ENCODE results near the gene C20orf202.

C20orf202 gene

DNA sequence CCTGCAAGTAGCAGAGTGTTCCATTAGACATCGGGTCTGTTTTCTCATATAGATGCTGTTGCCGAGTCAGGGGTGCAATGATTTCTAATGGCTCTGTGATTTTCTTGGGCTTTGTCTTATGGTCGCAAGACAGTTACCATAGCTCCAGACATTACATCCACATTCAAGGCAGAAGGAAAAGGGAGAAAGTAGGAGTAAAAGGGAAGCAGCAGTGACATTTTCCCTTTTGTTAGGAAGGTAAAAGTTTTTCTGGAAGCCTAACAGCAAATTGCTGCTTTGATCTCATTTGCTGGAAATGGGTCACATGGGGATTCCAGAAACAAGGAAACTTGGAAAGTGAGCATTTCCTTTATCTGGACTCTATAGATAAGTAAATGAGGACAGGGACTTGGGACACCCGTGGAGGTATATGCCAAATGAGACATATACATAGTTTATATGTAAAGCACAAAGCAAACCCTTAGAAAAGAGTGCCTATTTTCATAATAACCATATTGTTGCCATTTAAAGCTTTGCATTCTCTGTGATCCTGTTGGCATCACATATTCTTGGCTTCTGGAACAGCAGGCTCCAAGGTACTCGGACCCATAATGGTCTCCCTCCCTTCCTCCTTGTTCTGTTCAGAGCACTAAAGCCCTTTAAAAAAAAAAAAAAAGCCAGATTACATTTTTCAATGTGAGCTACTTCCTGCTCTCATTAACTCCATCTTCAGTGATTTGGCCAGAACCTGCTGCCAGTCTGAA lies at the start of gene C20orf202:
Gene C20orf202 (plus strand): TSS at position 693 of the 743 bp plus-strand sequence. CDS start 132 bp downstream, outside the sequence.
- DNase-seq: no peak

DNA sequence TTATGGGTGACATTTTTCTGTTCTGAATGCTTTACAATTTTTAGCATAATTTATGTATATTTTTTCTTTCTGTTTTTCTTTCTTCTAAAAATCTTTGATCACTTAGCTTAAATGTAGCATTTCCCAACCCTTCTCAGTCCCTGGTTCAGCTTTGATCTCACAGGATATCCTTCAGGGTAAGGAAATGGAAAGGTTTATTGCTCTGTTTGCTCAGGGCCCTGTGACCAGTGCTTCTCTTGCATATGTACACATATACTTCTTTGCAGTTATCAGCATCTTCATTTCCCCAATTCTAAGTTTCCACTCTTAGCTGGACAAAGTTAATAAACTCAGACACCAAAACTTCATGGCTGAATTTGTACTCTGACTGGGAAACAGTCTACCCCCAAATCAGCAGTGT lies 49.0 kb upstream of the C20orf202 start:
- DNase-seq: no peak

DNA sequence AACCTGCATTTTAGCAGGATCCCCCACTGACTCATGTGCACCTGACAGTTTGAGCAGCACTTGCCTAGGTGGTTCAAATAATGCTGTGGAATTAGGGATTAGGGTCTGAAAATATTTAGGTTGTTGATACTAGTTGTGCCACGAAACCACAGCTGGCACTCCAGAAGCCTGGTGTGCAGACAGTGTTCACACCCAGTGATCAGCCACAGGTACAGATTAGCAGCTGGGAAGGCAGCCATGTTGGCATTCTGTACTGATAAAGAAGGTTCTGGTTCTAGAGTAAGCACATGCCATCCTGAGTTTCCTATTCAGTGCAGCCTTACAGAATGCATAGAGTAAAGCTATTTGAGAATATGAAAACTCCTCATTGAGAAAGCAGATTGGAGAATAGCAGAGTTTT lies 48.6 kb upstream of the C20orf202 start:
- no peak for DNase-seq

DNA sequence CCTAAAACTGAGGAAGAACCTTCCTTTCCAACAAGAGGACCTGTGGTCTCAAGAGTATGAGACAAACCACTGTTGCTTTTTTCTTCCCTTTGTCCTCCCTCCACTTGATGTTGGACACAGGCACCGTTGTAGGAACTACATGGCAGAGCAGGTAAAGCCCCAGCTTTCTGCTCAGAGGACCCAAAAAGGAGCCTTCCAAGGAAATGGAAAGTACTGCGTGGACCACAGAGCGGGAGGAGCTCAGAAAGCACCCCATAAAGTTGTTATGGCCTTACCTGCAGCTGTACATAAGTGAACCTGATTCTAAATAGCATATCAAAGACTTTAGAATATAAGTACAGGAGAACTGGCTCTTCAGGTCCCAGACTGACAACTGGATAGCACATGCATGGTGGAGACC lies 47.9 kb upstream of the C20orf202 start:
- no peak for DNase-seq

DNA sequence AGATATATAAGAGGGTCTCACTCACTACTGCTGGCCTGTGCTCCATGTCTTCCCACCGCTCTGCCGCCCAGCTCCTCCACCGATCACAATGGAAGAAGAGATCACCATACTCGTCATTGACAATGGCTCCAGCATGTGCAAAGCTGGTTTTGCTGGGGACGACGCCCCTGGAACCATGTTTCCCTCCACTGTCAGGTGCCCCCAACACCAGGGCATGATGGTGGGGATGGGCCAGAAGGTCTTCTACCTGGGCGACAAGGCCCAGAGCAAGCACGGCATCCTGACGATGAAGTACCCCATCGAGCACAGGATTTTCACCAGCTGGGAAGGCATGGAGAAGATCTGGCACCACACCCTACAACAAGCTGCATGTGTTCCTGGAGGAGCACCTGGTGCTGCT lies 42.8 kb upstream of the C20orf202 start:
- DNase-seq: no peak

DNA sequence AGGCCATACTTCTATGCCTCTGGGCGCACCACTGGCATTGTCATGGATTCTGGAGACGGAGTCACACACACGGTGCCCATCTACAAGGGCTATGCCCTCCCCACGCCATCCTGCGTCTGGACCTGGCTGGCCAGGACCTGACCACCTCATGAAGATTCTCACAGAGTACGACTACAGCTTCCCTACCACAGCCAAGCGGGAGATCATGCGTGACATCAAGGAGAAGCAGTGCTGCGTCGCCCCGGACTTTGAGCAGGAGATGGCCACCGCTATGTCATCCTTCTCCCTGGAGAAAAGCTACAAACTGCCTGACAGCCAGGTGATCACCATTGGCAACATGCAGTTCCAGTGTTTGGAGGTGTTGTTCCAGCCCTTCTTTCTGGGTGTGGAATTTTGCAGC lies 42.3 kb upstream of the C20orf202 start:
- DNase-seq: no peak

DNA sequence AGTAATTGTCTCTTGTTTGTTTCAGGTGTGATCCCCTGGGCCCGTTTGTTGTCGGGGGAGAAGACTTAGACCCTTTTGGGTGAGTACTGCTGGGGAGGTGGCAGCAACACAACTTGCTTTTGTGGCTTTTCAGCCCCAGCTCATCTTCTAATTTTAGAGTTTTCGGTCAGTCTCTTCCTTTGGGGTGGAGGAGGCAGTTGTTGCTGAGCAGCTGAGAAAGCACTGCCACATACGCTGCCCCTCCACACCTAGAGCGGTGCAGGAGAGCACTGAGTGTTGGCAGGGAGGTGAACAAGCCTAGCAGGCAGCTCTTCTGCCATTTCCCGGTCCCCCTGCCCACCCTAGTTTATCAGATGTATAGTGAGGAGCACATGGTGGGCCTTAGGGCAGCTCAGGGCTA lies 40.1 kb upstream of the C20orf202 start:
- DNase-seq: no peak

DNA sequence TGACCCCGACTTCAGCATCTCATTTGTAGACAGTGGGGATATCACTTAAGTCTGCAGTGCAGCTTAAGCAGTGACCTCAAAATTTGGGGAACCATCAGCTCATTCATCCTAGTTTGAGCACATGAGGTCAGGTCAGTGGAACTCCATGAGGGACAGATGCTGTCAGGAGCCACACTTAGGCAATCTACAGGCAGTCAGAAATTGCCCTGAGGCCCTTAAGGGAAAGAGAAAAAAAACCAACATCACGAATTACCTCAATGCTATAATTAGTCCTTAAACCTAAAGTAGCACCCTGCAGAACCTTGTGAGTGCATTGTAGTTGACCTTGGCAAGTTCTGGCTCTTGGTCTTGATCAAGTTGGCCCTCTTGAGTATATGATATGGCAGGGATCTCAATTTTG lies 39.6 kb upstream of the C20orf202 start:
- DNase-seq: no peak

DNA sequence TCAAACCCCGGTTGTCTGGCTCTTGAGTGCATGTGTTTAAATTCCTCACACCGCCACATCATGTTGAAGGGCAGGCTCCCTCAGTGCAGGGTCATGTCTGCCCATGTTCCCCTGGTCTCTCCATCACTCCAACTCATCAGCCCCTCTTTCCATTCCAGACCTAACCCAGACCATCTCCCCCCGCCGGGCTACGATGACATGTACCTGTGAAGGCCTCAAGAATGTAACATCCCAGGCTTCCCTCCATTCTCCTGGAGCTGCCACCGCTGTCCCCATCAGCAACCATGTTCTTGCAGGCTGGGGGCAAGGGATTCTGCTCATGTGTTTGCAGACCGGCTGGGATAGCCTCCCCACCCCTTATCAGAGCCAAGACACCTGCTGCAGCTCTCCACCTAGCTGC lies 38.4 kb upstream of the C20orf202 start:
- no peak for DNase-seq

DNA sequence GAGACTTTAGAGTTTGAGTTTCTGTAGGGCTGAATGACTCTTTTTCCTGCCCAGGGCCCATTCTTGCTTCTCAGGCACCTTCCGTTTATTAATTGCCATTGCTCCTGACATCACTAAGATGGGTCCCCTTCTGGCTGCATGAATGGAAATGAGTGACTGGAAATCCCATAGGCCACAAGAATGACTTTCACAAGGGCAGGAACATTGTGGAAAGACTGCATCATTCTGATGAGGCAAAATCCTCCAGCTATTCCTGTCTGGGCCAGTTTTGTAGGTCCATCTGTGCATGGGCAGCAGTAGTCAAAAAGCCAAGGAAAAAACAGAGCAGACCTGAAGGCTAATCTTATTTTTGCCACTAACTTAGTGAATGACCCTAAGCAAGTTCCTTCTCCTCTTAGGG lies 37.7 kb upstream of the C20orf202 start:
- no peak for DNase-seq

DNA sequence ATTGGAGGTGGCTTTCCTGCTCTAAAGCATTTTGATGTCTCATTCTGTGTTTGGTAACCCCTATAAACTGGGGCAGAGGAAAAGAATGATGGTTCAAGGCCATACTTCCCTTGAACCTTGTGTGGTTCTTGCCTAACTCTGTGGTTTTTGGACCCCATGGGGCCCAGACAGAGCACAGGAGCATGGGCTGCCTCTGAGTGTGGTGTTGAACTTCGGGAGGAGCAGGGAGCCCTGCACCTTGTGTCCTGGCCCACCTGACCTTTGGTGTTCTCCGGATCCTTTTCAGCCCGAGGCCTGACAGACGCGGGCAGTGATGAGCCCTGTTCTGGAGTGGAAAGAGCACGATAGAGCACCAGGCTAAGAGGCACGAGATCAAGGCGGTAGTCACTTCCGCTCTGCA lies 37.3 kb upstream of the C20orf202 start:
- DNase-seq: no peak

DNA sequence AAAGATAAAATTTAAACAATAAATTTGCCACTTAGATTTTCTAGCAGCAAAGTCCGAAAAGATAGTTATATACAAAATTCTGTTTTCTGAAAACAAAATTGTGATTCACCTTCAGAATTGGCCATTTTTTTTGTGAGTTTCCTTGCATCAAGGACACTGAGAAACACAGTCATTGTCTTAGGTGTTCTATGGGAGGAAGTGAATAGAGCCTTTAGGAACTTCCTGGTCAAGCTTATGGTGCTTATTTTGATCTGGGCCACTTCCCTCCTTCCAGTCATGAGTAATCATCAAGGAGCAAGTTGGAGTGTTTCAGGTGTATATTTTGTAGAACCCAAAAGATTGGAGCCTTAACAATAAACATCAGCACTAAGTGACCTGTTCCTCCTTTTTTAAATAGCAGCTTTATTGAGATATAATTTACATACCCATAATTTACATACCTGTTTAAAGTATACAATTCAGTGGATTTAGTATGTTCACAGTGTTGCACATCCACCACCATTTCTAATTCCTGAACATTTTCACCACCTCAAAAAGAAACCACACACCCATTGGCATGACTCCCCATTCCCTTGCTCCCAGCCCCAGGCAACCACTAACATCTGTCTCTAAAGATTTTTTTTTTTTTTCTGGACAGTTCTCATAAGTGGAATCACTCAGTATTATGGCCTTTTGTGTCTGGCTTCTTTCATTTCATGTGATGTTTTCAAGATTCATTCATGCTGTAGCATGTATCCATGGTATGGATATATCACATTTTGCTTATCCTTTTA lies 36.1 kb upstream of the C20orf202 start:
- no peak for DNase-seq

DNA sequence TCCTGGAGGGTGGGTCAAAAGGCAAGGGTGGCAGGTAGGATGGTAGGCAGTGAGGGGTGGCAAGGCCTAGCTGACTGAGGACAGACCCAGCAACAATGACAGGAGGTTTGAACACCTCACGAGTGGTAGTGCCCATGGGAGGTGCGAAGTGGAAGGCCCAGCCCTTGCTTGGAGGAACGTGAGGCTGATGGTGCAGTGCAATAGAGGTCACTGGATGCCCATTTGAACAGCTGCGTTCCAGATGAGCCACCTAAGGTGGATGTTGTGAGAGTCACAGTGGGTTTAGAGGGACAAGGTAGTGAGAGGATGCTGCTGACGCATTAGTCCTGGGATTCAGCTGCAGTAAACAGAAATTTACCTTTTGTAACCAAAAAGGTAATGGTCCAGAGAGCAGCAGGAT lies 34.0 kb upstream of the C20orf202 start:
- DNase-seq: no peak

DNA sequence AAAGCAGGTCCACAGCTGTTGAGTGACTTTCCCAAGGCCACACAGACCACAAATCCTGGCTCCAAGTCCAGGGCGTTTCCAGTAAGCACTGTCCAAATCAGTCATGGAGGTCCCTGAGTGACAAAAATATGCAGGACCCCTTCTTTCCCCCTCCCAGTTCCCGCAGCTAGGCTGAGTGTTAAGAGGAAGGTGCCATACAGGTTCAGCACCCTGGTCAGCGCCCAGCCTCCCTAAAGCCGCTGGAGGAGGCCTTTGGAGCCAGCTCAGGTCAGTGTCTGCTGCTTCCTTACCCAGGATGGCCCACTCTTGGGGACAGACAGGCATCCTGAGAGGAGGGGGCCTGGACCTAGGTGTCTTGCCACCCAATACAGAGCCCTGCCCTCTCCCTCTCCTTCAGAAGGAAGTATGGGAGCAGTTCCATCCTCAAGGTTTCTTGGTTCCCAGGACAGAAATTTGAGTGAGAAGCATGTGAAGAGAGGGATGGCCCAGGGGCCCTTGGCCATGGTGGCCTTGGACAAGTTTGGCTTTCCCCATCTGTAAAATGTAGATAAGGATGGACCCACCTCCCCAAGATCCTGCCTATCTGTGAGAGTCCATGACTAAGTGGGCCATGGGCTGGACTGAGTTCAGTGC lies 31.7 kb upstream of the C20orf202 start:
- DNase-seq: peak; percentile 26

DNA sequence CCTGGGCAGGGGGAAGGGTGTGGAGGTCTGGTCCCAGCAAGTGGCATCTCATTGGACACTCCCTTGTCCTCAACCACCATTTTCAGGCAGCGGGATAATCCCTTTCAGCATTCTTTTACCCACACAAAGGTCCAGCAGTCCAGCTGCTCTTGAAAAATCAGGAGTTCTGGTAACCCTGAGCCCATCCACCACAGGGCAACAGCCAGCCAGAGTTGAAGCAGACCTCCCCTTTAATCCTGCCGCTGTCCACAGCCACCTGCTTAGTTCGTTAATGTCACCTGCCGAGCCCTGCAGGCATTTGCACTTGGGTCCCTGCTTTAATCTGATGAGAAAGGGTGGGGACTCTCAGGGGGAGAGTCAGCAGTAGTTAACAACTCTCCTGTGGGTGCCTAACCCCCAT lies 29.6 kb upstream of the C20orf202 start:
- no peak for DNase-seq

DNA sequence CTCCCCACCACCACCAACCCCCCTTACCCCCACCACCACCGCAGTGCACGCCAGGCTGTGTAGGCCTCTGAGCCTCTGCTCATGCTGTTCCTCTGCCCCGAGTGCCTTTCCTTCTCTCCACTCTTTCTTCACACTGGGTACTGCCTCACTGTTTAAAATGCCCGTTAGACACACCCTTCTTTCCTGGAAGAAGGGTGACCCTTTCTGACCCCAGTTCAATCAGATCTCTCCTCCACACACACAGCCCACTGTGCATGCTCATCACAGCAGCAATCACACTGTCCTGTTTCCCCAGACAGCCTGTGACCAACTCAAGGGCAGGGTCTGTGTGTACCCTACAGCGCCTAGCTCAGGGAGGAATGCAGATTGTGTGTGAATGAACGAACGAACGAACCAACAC lies 28.5 kb upstream of the C20orf202 start:
- no peak for DNase-seq

DNA sequence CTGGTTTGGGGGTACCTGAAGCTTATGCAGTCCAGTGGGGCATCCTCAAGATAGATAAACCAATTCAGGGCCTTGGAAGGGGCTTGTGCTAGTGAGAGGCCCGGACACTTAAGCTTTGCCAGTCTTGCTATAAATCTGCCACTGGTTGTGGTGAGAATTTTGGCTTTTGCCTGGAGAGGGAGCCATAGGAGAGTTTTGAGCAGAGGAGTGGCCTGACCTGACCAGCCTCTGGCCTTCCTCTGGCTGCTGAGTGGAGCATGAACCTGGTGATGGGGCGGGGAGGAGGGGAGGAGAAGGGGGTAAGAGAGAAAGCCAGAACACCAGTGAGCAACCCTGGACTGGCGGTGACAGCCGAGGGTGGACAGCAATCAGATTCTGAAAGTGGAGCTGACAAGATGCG lies 25.6 kb upstream of the C20orf202 start:
- no peak for DNase-seq

DNA sequence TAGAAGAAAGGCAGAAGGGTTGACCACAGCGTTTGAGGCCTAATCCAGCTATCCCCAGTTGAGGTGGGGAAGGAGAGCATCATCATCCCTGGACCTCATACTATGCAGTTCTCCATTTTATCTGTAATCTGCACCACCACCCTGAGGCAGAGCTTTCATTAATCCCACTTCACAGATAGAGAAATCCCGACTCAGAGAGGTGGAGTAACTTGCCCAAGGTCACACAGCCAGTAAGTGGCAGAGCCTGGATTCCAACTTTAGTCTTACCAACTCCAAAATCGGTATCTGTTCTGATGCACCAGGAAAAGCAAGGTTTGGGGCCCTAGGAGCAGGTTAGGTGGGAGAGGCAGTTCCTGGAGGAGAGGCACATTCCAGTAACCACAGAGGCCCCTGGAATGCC lies 25.2 kb upstream of the C20orf202 start:
- DNase-seq: no peak

DNA sequence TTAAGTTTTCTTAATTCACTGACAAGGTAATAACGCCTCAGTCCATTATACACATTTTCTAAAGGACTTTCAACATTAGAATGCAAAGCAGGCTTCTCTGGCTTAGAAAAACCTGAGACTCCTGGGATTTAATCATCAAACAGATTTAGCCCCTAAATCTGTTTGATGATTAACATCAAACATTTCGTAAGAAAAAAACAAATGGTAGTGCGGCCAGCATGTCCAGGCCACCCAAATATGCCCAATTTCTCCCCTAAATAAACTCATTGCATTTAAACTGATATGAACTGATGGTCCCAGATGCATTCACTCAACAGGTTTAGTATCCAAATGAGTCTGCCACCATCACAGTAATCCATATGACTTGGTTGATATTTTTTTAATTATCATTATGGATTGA lies 24.6 kb upstream of the C20orf202 start:
- no peak for DNase-seq

DNA sequence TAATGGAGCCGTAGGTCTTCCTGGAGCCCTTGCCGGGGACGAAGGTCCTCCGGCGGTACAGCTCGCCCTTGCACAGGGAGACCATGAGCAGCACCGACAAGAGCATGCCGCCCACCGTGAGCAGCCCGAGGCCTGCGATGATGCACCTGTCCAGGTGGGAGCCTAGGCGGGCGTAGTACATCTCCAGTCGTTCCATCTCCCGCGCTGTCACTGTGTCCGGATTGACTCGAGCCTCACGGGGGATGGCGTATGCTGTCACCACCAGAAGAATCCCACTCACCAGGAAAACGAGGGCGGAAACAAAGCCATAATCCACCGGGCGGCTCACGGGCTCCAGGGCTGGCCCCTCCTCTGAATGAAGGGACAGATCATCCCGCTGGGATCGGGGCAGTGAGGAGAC lies 22.3 kb upstream of the C20orf202 start:
- no peak for DNase-seq

DNA sequence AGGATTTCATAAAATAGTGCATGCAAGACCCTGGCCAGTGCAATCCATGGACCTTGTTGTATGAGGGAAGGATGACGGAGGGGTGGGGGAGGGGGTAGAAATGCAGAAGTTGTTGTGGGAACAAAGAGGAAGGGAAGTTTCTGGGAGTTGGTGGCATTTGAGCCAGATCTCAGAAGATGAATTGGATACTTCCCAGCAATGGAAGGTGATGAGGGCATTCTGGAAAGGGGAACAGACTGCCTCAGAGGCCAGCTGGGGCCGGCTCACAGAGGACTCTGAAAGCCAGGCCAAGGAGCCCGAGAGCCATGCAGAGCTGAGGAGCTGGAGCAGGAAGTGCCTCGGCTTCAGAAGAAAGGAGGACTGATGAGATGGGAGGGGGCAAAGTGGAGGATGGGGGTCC lies 21.1 kb upstream of the C20orf202 start:
- no peak for DNase-seq

DNA sequence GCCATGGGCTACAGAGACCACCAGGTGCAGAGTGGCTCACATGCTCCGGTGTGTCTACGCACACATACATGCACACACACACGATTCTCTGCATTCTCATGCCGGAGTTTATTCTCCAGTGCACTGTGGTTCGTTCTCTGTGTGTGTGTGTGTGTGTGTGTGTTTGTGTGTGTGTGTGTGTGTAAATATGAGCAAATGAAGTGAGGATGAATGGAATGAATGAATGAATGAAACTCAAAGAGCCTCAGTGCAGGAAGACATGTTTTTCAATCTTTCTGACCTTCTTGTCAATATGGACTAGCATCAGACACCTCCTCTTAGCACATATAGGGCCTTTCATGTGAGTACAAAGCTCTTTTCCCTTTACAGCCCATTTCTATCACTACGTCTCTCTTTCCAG lies 20.1 kb upstream of the C20orf202 start:
- no peak for DNase-seq

DNA sequence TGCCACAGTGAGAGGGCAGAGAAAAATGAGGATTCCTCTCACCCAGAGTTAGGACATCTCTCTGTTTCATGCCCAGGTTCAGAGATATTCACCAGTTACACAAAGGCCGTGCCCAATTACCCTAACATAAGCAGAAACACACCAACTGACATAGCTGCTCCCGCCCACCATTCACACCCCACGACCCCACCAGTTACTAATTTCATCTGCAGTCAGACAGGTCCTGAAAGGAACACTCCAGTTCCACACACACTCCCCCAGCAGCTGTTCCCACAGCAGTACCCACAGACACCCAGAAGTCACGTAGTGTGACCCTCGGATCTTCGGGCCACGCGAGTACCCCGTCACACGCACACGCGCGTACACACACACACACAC lies 19.0 kb upstream of the C20orf202 start:
- DNase-seq: no peak

DNA sequence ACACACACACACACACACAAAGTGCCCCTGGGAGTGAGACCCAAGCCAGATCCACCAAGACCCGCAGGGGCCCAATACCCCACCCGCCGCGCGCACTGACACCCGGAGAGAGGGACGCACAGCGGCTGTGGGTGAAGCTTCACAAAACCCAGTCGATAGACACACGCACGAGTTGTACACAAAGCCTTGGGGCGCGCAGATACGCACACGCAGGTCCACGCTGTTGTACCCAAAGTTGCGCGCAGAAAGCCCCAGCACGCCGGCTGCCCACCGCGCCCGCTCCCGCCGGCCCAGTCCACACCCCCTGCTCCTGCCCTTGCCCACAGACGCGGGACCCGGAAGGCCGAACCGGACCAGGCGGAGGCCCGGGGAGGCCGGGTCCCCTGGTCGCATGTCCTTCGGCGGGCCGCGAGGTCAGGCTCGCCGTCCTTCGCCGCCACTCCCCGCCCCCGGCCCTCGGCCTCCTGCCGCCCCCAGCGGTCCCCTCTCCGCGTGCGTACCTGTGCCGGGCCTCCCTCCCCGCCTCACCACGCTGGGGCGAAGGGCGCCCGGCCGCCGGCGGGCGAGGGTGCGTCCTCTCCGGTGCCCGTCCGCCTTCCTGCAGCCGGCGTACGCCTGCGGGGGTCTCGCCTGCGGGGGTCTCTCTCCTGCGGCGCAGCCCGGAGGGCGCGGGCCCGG lies 18.5 kb upstream of the C20orf202 start, which contains the start of gene TMEM74B:
Gene TMEM74B (minus strand): TSS at position 344 of the 678 bp plus-strand sequence. CDS start 1,180 bp downstream, outside the sequence.
- DNase-seq: no peak
